ENCODE results near the gene NAALADL2. TPM values are rescaled to one million over a fixed set of nuclear protein-coding genes. Genes with fewer than 3 reads are reported as not detected.

Gene NAALADL2
- total RNA-seq, 5 donors from 2014 or later (not counting 1 experiment from before 2014, with no cell fraction given), result 0.13 to 1.4 (median 0.36) TPM; not detected in 1

DNA sequence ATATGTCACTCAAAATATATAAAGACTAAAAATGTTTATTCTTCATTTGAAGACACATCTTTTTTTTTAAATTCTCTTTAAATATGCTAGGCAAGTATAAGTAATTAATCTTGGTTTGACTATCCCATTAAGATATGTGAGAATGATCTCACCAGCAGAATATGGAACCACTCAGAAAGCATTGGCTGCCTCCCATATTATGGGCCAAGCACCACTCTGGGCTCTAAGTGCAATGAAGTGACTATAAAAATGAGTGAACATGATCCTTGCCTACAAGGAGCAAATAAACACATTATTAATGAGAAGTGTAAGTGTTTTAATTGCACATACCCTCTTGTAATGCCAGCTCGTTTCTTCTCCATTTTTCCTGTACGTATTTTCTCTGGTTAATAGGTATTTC, 328.5 kb downstream of the NAALADL2 start:
- H3K4me3 Mint-ChIP-seq, result no peak overlapping the region
- Histone ChIP-seq H3K27me3 (replicated peaks in 1 of 2; ENCODE audit: control insufficient read depth in 2 of 2, extremely low read depth in 1 of 2, insufficient read depth in 2 of 2, low read length in 1 of 2) (no peaks in the 10 kb centered on the region), H3K4me3 (ENCODE audit: control insufficient read depth in 1 of 2, extremely low read depth in 1 of 2, low read length in 1 of 2) (no peak overlapping the region), H3K27ac (ENCODE audit: low read length) (no peak overlapping the region), H3K36me3 (ENCODE audit: control insufficient read depth in 2 of 2, extremely low read depth in 1 of 2, insufficient read depth in 1 of 2, low read length in 1 of 2) (no peaks in the 10 kb centered on the region), H3K4me1 (ENCODE audit: control insufficient read depth in 1 of 2, extremely low read depth in 1 of 2, insufficient read depth in 2 of 2, low read length in 2 of 2) (no peaks in the 10 kb centered on the region), H3K9me3 (no peaks in the 10 kb centered on the region)
- no peak for DNase-seq
- ATAC-seq (replicated peaks in 1 of 4), result no peak
- H3K4me1 Mint-ChIP-seq, result no peaks in the 10 kb centered on the region
- H3K9me3 Mint-ChIP-seq, result peaks cover 0 to 22% (median 3%) of the 10 kb centered on the region in 3 donors
- CTCF ChIA-PET, result no interaction called here
- no peaks in the 10 kb centered on the region for H3K36me3 Mint-ChIP-seq
- WGBS (ENCODE audit: insufficient coverage), result no CpG with 5 or more reads among the region's 2 CpGs
- POLR2A ChIA-PET, result no interaction called here
- H3K27ac Mint-ChIP-seq, result no peak overlapping the region
- no peaks in the 10 kb centered on the region for H3K27me3 Mint-ChIP-seq

DNA sequence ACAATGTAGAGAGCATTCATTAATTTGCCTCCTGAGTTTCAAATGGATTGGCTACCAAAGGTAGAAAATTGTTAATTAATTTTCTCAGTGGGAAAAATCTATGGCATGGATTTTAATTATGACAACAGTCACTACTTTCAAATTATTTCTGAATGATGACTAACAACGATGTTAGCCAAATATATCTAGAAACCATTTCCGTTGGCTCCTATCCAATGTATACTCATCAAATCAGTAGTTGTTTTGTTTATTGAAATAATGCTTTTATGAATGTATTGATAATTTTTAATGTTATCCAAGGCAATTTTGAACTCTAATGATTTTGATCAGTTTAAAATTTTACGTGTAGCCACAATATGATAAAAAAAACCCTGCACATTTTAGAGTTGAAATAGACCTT, 333.4 kb downstream of the NAALADL2 start:
- ChIA-PET CTCF (no interaction called here), POLR2A (no interaction called here)

DNA sequence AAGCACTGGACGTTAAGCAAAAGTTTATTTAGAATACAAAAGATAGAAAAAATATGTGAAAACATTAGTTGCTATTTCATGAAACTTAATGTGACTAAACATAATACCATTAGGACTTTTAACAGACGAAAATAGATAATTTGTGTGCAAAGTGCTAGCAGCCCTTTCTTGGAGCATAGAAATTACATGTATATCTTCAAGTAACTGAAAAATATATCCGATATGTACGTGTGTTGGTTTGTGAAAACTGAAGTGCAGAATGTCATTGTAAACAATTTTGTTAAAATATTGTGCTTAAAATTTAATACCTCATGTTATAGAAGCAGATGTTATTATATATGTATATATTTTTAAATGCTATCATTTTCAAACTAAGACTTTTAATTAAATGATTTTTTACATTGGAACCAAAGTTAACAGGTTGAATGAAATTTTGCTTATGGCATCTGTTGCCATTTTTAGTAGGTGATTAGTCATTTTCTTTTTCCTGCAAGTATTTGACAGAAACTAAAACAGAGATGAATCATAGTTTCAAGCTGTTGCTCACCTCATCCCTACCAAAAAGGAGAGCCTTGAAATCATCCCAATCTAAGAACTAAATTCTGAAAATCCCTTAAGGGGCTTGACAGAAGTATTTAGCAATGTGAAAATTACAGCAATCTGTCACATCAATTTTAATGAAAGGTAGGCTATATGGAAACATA, 334.8 kb downstream of the NAALADL2 start:
- Histone ChIP-seq H3K27ac (ENCODE audit: low read length) (no peak overlapping the region), H3K4me3 (ENCODE audit: control insufficient read depth in 1 of 2, extremely low read depth in 1 of 2, low read length in 1 of 2) (no peak overlapping the region), H3K4me1 (ENCODE audit: control insufficient read depth in 1 of 2, extremely low read depth in 1 of 2, insufficient read depth in 2 of 2, low read length in 2 of 2) (no peaks in the 10 kb centered on the region), H3K9me3 (no peaks in the 10 kb centered on the region), H3K36me3 (ENCODE audit: control insufficient read depth in 2 of 2, extremely low read depth in 1 of 2, insufficient read depth in 1 of 2, low read length in 1 of 2) (no peaks in the 10 kb centered on the region), H3K27me3 (replicated peaks in 1 of 2; ENCODE audit: control insufficient read depth in 2 of 2, extremely low read depth in 1 of 2, insufficient read depth in 2 of 2, low read length in 1 of 2) (no peaks in the 10 kb centered on the region)
- Mint-ChIP-seq H3K9me3 (peaks cover 0 to 10% (median 3%) of the 10 kb centered on the region in 3 donors), H3K27ac (no peak overlapping the region), H3K27me3 (no peaks in the 10 kb centered on the region), H3K36me3 (no peaks in the 10 kb centered on the region), H3K4me1 (no peaks in the 10 kb centered on the region), H3K4me3 (no peak overlapping the region)
- ATAC-seq (replicated peaks in 1 of 4) (no peak), DNase-seq (no peak)
- ChIA-PET CTCF (no interaction called here), POLR2A (no interaction called here)
- WGBS (ENCODE audit: insufficient coverage), result no CpG with 5 or more reads among the region's 4 CpGs

More for the DNA sequence above, 333.4 kb downstream of the NAALADL2 start:
- H3K27ac ChIP-seq (ENCODE audit: low read length), result no peak overlapping the region
- Mint-ChIP-seq H3K36me3 (no peaks in the 10 kb centered on the region), H3K9me3 (peaks cover 0 to 14% (median 3%) of the 10 kb centered on the region in 3 donors), H3K4me3 (no peak overlapping the region), H3K27ac (no peak overlapping the region), H3K4me1 (no peaks in the 10 kb centered on the region), H3K27me3 (no peaks in the 10 kb centered on the region)
- DNase-seq (no peak), ATAC-seq (replicated peaks in 1 of 4) (no peak)
- H3K27me3 ChIP-seq (replicated peaks in 1 of 2; ENCODE audit: control insufficient read depth in 2 of 2, extremely low read depth in 1 of 2, insufficient read depth in 2 of 2, low read length in 1 of 2), result no peaks in the 10 kb centered on the region
- H3K4me1 ChIP-seq (ENCODE audit: control insufficient read depth in 1 of 2, extremely low read depth in 1 of 2, insufficient read depth in 2 of 2, low read length in 2 of 2), result no peaks in the 10 kb centered on the region
- WGBS (ENCODE audit: insufficient coverage), result no CpG with 5 or more reads among the region's 3 CpGs
- H3K9me3 ChIP-seq, result no peaks in the 10 kb centered on the region
- no peaks in the 10 kb centered on the region for H3K36me3 ChIP-seq (ENCODE audit: control insufficient read depth in 2 of 2, extremely low read depth in 1 of 2, insufficient read depth in 1 of 2, low read length in 1 of 2)
- H3K4me3 ChIP-seq (ENCODE audit: control insufficient read depth in 1 of 2, extremely low read depth in 1 of 2, low read length in 1 of 2), result no peak overlapping the region

DNA sequence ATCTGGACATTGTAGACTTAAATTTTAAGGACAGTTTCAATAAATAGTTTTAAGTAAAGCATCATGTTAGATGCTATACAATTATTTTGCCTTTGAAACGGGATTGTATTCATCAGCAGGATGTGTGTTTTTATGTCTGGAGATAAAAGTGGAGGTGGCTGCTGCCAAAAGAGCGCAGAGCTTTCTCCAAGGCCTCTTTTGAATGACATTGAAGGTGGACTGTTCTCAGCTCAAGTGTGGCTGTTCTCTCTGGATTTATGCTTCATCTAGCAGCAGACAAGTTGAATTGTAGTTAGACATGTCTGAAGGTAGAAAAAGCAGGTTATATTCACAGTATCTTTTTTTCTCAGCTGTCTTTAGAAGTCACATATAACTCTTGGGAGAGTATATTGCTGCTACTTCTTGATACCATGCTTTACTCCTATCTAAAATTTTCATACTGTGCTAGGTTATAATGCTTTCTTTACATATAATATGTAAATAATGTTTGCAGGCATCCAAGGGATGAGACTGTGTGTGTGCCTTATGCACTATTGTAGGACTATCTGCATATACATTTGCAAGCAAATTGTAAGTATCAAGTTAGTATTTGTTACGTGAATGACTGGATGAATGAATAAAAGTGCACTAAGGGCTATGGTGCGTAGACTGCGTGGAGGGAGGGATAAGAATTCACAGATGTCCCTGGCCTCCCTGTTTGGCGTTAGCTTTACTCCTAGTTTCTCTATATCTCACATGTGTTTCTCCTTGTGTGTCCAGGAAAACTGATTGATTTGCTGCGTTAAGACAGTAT, 340.1 kb downstream of the NAALADL2 start:
- Histone ChIP-seq H3K9me3 (no peaks in the 10 kb centered on the region), H3K27me3 (replicated peaks in 1 of 2; ENCODE audit: control insufficient read depth in 2 of 2, extremely low read depth in 1 of 2, insufficient read depth in 2 of 2, low read length in 1 of 2) (no peaks in the 10 kb centered on the region), H3K4me3 (ENCODE audit: control insufficient read depth in 1 of 2, extremely low read depth in 1 of 2, low read length in 1 of 2) (no peak overlapping the region), H3K36me3 (ENCODE audit: control insufficient read depth in 2 of 2, extremely low read depth in 1 of 2, insufficient read depth in 1 of 2, low read length in 1 of 2) (no peaks in the 10 kb centered on the region), H3K27ac (ENCODE audit: low read length) (no peak overlapping the region), H3K4me1 (ENCODE audit: control insufficient read depth in 1 of 2, extremely low read depth in 1 of 2, insufficient read depth in 2 of 2, low read length in 2 of 2) (no peaks in the 10 kb centered on the region)
- H3K9me3 Mint-ChIP-seq, result peaks cover 0 to 21% (median 12%) of the 10 kb centered on the region in 3 donors
- ChIA-PET CTCF (interaction anchor here (0.6 to 0.8 kb wide), 2 partner anchors 59 to 73 kb away, joined by 3 to 4 read pairs; no protein-coding TSS in a partner anchor), POLR2A (no interaction called here)
- H3K4me3 Mint-ChIP-seq, result no peak overlapping the region
- no peak for DNase-seq
- 46% methylated on average over 2 of the region's 7 CpGs for WGBS (ENCODE audit: insufficient coverage)
- H3K36me3 Mint-ChIP-seq, result no peaks in the 10 kb centered on the region
- no peak overlapping the region for H3K27ac Mint-ChIP-seq
- no peaks in the 10 kb centered on the region for H3K27me3 Mint-ChIP-seq
- no peaks in the 10 kb centered on the region for H3K4me1 Mint-ChIP-seq
- ATAC-seq (replicated peaks in 1 of 4), result no peak

DNA sequence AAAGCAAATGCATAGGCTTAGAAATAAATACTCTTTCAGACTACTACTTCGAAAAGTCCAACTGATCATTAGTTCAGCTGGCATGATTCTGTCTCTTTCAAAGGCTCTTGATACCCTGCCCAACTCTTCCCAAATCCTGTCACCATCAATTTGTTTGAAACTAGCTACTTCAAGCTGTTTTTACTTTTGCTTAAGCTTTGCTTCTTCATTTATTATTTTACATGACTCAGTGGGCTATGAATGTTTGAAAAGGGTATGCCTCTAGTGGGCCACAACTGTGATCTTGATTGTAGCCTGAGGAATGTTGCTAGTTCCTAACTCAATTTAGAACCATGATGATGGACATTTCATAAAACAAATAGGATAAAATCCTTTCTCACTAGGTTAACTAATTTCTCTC, 340.8 kb downstream of the NAALADL2 start:
- H3K36me3 ChIP-seq (ENCODE audit: control insufficient read depth in 2 of 2, extremely low read depth in 1 of 2, insufficient read depth in 1 of 2, low read length in 1 of 2), result no peaks in the 10 kb centered on the region
- WGBS (ENCODE audit: insufficient coverage), result no CpG with 5 or more reads among the region's 1 CpG
- DNase-seq (no peak), ATAC-seq (replicated peaks in 1 of 4) (no peak)
- Mint-ChIP-seq H3K36me3 (no peaks in the 10 kb centered on the region), H3K27me3 (no peaks in the 10 kb centered on the region), H3K4me1 (no peaks in the 10 kb centered on the region), H3K4me3 (no peak overlapping the region), H3K9me3 (peaks cover 0 to 26% (median 14%) of the 10 kb centered on the region in 3 donors), H3K27ac (no peak overlapping the region)
- no peaks in the 10 kb centered on the region for H3K9me3 ChIP-seq
- no peaks in the 10 kb centered on the region for H3K27me3 ChIP-seq (replicated peaks in 1 of 2; ENCODE audit: control insufficient read depth in 2 of 2, extremely low read depth in 1 of 2, insufficient read depth in 2 of 2, low read length in 1 of 2)
- ChIA-PET CTCF (interaction anchor here (0.6 to 0.8 kb wide), 2 partner anchors 58 to 74 kb away, joined by 3 to 4 read pairs; no protein-coding TSS in a partner anchor), POLR2A (no interaction called here)
- H3K4me3 ChIP-seq (ENCODE audit: control insufficient read depth in 1 of 2, extremely low read depth in 1 of 2, low read length in 1 of 2), result no peak overlapping the region
- H3K27ac ChIP-seq (ENCODE audit: low read length), result no peak overlapping the region
- H3K4me1 ChIP-seq (ENCODE audit: control insufficient read depth in 1 of 2, extremely low read depth in 1 of 2, insufficient read depth in 2 of 2, low read length in 2 of 2), result no peaks in the 10 kb centered on the region

DNA sequence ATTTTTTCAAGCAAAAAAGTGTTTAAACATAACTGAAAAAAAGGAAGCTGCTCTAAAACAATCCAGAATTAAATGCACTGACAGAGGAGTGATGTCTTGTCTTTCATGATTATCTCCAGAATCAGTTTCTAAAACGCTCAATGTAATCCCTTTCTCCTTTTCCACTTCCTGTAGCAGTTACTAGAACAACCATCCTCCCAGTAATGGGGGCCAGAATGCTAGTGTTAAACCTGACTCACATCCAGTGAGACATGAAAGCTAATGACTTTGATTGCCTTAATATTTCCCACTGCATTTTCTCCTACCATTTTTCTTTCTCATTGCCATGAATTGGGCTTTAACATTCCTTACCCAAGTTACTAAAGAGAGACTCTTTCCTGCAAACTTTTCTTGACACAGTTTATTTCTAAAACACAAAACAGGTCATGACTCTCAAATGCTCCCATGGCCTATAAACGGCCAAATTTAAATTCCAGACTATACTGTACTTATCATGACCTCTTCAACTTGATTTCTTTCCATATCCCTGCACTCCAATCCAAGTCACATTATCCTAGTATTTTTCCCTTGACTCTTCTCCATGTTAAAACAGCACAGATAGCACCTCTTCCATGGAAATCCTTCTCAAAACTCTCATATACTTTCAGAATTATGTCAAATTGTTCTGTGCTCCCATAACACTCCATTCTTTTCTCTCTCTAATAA, 341.4 kb downstream of the NAALADL2 start:
- H3K36me3 ChIP-seq (ENCODE audit: control insufficient read depth in 2 of 2, extremely low read depth in 1 of 2, insufficient read depth in 1 of 2, low read length in 1 of 2), result no peaks in the 10 kb centered on the region
- DNase-seq (no peak), ATAC-seq (replicated peaks in 1 of 4) (no peak)
- CTCF ChIA-PET, result interaction anchor here in 1 of 2 donors (0.5 to 0.8 kb wide), 2 partner anchors 74 to 1737 kb away, joined by 3 read pairs; no protein-coding TSS in a partner anchor
- Mint-ChIP-seq H3K27me3 (no peaks in the 10 kb centered on the region), H3K4me3 (no peak overlapping the region), H3K9me3 (peaks cover 0 to 31% (median 14%) of the 10 kb centered on the region in 3 donors), H3K36me3 (no peaks in the 10 kb centered on the region), H3K4me1 (no peaks in the 10 kb centered on the region), H3K27ac (no peak overlapping the region)
- no peak overlapping the region for H3K27ac ChIP-seq (ENCODE audit: low read length)
- H3K4me3 ChIP-seq (ENCODE audit: control insufficient read depth in 1 of 2, extremely low read depth in 1 of 2, low read length in 1 of 2), result no peak overlapping the region
- H3K9me3 ChIP-seq, result no peaks in the 10 kb centered on the region
- POLR2A ChIA-PET, result no interaction called here
- WGBS (ENCODE audit: insufficient coverage), result 60% methylated on average over 1 of the region's 2 CpGs
- H3K4me1 ChIP-seq (ENCODE audit: control insufficient read depth in 1 of 2, extremely low read depth in 1 of 2, insufficient read depth in 2 of 2, low read length in 2 of 2), result no peaks in the 10 kb centered on the region
- H3K27me3 ChIP-seq (replicated peaks in 1 of 2; ENCODE audit: control insufficient read depth in 2 of 2, extremely low read depth in 1 of 2, insufficient read depth in 2 of 2, low read length in 1 of 2), result no peaks in the 10 kb centered on the region
